Smooth muscle cell (in vitro differentiated cells): ENCODE data around the gene SLC12A6. TPM values are rescaled to one million over a fixed set of nuclear protein-coding genes. Genes with fewer than 3 reads are reported as not detected.
A peak's percentile ranks its signal among the peaks of the same experiment; 100 is the strongest.

Source experiments
- DNase-seq: peaks from one replicate; lab custom pipeline; 2025; ENCODE audit not compliant: unreplicated experiment; lab: John Stamatoyannopoulos, UW
- H2AFZ ChIP-seq: fragments of 200-600 bp; sonication (generic); 2 replicates; pipeline ENCODE4 v1.6.0; 2016; ENCODE audit warnings: antibody characterized with exemption, low read depth, mild to moderate bottlenecking
- H3F3A ChIP-seq: fragments of 200-600 bp; sonication (generic); 2 replicates; pipeline ENCODE4 v1.6.0; 2017; ENCODE audit warnings: antibody characterized with exemption, low read depth
- H3K27ac ChIP-seq: fragments of 200-600 bp; sonication (generic); 2 replicates; pipeline ENCODE4 v1.5.1; 2016; ENCODE audit warnings: low read depth, mild to moderate bottlenecking
- H3K27me3 ChIP-seq: fragments of 200-600 bp; sonication (generic); 2 replicates; pipeline ENCODE4 v1.6.1; 2016; ENCODE audit warnings: low read depth, mild to moderate bottlenecking
- H3K36me3 ChIP-seq: fragments of 200-600 bp; sonication (generic); 2 replicates; pipeline ENCODE4 v1.5.1; 2016; ENCODE audit warnings: low read depth
- H3K4me1 ChIP-seq: fragments of 200-600 bp; sonication (generic); 2 replicates; pipeline ENCODE4 v1.5.1; 2016; ENCODE audit warnings: low read depth
- H3K4me2 ChIP-seq: fragments of 200-600 bp; sonication (generic); 2 replicates; pipeline ENCODE4 v1.6.0; 2016; ENCODE audit warnings: mild to moderate bottlenecking
- H3K4me3 ChIP-seq: fragments of 200-600 bp; sonication (generic); 2 replicates; pipeline ENCODE4 v1.5.1; 2016; ENCODE audit warnings: mild to moderate bottlenecking
- H3K79me2 ChIP-seq: fragments of 200-600 bp; sonication (generic); 2 replicates; pipeline ENCODE4 v1.6.0; 2016; ENCODE audit warnings: low read depth, mild to moderate bottlenecking
- H3K9ac ChIP-seq: fragments of 200-600 bp; sonication (generic); 2 replicates; pipeline ENCODE4 v1.6.0; 2016; ENCODE audit warnings: low read depth
- H3K9me3 ChIP-seq: fragments of 200-600 bp; sonication (generic); replicated peaks from 2 replicates; pipeline ENCODE4 v1.5.1; 2016; ENCODE audit warnings: low read depth
- H4K20me1 ChIP-seq: fragments of 200-600 bp; sonication (generic); 2 replicates; pipeline ENCODE4 v1.6.0; 2016; ENCODE audit warnings: low read depth
- CTCF ChIP-seq: fragments of 200-600 bp; sonication (generic); IDR thresholded peaks from 2 replicates; pipeline ENCODE4 v1.5.1; 2017; ENCODE audit warnings: borderline replicate concordance, mild to moderate bottlenecking, antibody characterized with exemption; ENCODE audit not compliant: insufficient read depth, poor library complexity, severe bottlenecking
- WGBS: methylation state at CpG from one replicate; pipeline ENCODE4 v1.1.7; 2016; ENCODE audit warnings: low lambda C conversion rate; 5-methylcytosine and 5-hydroxymethylcytosine counted together
- polyA plus RNA-seq: library from polyadenylated mRNA; unstranded; fragments of >200 nt; fragmentation: Nextera tagmentation; extraction: Ambion mirVana; gene quantifications from 2 replicates; pipeline ENCODE4 v1.2.1, GENCODE V29; 2016
- total RNA-seq: library from RNA; depleted of rRNA; stranded (reverse); fragments of >200 nt; gene quantifications from 2 replicates; pipeline ENCODE4 v1.2.3, GENCODE V29; 2014

The SLC12A6 gene
- total and polyA plus RNA-seq, 2 experiments from 2014 or later, result 3.0 to 11.3 TPM

- no peaks in the 10 kb centered on the region for H4K20me1 ChIP-seq
- no peaks in the 10 kb centered on the region for H3K36me3 ChIP-seq
- no peaks in the 10 kb centered on the region for H3K79me2 ChIP-seq
- H3K27ac ChIP-seq, result no peak overlapping the region
- H3K27me3 ChIP-seq, result no peaks in the 10 kb centered on the region
- no peak overlapping the region for H3K9ac ChIP-seq
- TF ChIP-seq CTCF, result no peak
- no peaks in the 10 kb centered on the region for H3K9me3 ChIP-seq
- no peaks in the 10 kb centered on the region for H3F3A ChIP-seq
- no peak for DNase-seq
- no peak overlapping the region for H3K4me2 ChIP-seq
- H3K4me1 ChIP-seq, result peaks cover 2% of the 10 kb centered on the region
- H3K4me3 ChIP-seq, result no peak overlapping the region
- no peak overlapping the region for H2AFZ ChIP-seq
- 92% methylated on average over 3 of the region's 3 CpGs for WGBS
These were observed 94.4 kb downstream of the SLC12A6 start for GRCh38 chr15:34243226-34243625.

GRCh38 chr15:34242331-34242710 is 95.3 kb downstream of the SLC12A6 start:
- Histone ChIP-seq H3K79me2 (no peaks in the 10 kb centered on the region), H3K9me3 (no peaks in the 10 kb centered on the region), H3K27me3 (no peaks in the 10 kb centered on the region), H4K20me1 (no peaks in the 10 kb centered on the region), H3K4me3 (no peak overlapping the region), H3K9ac (no peak overlapping the region), H3K36me3 (no peaks in the 10 kb centered on the region), H3K27ac (no peak overlapping the region), H3F3A (no peaks in the 10 kb centered on the region), H2AFZ (no peak overlapping the region), H3K4me1 (peaks cover 2% of the 10 kb centered on the region), H3K4me2 (no peak overlapping the region)
- no peak for DNase-seq
- 84% methylated on average over 4 of the region's 4 CpGs for WGBS
- no peak for TF ChIP-seq CTCF

- H3K36me3 ChIP-seq, result no peaks in the 10 kb centered on the region
- H3K27ac ChIP-seq, result no peak overlapping the region
These were observed 95.9 kb downstream of the SLC12A6 start for GRCh38 chr15:34241376-34242330.

More at GRCh38 chr15:34241376-34242330, 95.9 kb downstream of the SLC12A6 start:
- no peaks in the 10 kb centered on the region for H3K9me3 ChIP-seq
- H3K4me2 ChIP-seq, result no peak overlapping the region
- no peak overlapping the region for H3K9ac ChIP-seq
- no peaks in the 10 kb centered on the region for H3K27me3 ChIP-seq
- no peak for DNase-seq
- 56% methylated on average over 1 of the region's 1 CpG for WGBS
- H3F3A ChIP-seq, result no peaks in the 10 kb centered on the region
- no peaks in the 10 kb centered on the region for H4K20me1 ChIP-seq
- no peak overlapping the region for H2AFZ ChIP-seq
- H3K4me1 ChIP-seq, result peaks cover 2% of the 10 kb centered on the region
- TF ChIP-seq CTCF, result peak; percentile 56
- H3K4me3 ChIP-seq, result no peak overlapping the region
- H3K79me2 ChIP-seq, result no peaks in the 10 kb centered on the region
